ENCODE data around the gene UCP3.

The UCP3 gene

DNA sequence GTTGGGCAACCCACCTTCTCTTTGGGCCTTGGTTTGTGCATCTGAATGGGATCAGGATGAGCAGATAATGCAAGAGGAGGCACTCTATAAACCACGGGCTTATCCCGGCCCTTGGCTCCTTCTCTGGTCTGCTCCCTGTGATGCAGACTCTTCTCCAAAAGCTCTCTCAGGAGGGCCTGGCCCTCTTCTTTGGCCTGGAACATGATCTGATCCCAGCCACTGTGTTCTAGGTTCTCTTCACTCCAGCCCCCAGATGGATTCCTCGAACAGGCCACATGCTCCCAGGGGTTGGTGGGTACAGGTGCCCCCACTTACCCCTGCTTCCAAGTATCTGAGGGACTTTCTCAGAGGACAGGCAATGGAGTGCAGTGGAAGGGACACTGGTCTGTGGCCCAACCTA is 8.7 kb upstream of the UCP3 start:
- H2AFZ ChIP-seq (ENCODE audit: low read depth, low read length): no peak overlapping the region
- H3K36me3 ChIP-seq (ENCODE audit: insufficient read depth, low read length): peaks cover 33% of the 10 kb centered on the region; the same call in 1 of the 2 replicates
- no peak overlapping the region for H3K4me2 ChIP-seq (ENCODE audit: insufficient read depth, low read length)
- H3K9me3 ChIP-seq (ENCODE audit: insufficient read depth, low read length, severe bottlenecking): no peaks in the 10 kb centered on the region
- H4K20me1 ChIP-seq (ENCODE audit: insufficient read depth, low read length): no peaks in the 10 kb centered on the region
- TF ChIP-seq, protein P1, sequence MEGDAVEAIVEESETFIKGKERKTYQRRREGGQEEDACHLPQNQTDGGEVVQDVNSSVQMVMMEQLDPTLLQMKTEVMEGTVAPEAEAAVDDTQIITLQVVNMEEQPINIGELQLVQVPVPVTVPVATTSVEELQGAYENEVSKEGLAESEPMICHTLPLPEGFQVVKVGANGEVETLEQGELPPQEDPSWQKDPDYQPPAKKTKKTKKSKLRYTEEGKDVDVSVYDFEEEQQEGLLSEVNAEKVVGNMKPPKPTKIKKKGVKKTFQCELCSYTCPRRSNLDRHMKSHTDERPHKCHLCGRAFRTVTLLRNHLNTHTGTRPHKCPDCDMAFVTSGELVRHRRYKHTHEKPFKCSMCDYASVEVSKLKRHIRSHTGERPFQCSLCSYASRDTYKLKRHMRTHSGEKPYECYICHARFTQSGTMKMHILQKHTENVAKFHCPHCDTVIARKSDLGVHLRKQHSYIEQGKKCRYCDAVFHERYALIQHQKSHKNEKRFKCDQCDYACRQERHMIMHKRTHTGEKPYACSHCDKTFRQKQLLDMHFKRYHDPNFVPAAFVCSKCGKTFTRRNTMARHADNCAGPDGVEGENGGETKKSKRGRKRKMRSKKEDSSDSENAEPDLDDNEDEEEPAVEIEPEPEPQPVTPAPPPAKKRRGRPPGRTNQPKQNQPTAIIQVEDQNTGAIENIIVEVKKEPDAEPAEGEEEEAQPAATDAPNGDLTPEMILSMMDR (IDR thresholded peaks at IDR 0.05; ENCODE audit: borderline replicate concordance, extremely low read depth, low read length, poor library complexity, severe bottlenecking): no peak
- TF ChIP-seq EZH2 (IDR thresholded peaks at IDR 0.05; ENCODE audit: borderline replicate concordance, low read depth, low read length, severe bottlenecking): no peak
- ATAC-seq (ENCODE audit: insufficient read depth, low read depth): no peak
- no peak overlapping the region for H3K4me3 ChIP-seq (ENCODE audit: low read depth in 1 of 2, low read length in 2 of 2)
- H3K27me3 ChIP-seq (ENCODE audit: insufficient read depth, low read length, poor library complexity): no peaks in the 10 kb centered on the region
- no peak overlapping the region for H3K9ac ChIP-seq (ENCODE audit: low read depth, low read length)
- no peak overlapping the region for H3K27ac ChIP-seq (ENCODE audit: low read length)
- DNase-seq: no peak
- H3K79me2 ChIP-seq (ENCODE audit: insufficient read depth, low read length): no peaks in the 10 kb centered on the region
- no peaks in the 10 kb centered on the region for H3K4me1 ChIP-seq (ENCODE audit: insufficient read depth, low read length)

DNA sequence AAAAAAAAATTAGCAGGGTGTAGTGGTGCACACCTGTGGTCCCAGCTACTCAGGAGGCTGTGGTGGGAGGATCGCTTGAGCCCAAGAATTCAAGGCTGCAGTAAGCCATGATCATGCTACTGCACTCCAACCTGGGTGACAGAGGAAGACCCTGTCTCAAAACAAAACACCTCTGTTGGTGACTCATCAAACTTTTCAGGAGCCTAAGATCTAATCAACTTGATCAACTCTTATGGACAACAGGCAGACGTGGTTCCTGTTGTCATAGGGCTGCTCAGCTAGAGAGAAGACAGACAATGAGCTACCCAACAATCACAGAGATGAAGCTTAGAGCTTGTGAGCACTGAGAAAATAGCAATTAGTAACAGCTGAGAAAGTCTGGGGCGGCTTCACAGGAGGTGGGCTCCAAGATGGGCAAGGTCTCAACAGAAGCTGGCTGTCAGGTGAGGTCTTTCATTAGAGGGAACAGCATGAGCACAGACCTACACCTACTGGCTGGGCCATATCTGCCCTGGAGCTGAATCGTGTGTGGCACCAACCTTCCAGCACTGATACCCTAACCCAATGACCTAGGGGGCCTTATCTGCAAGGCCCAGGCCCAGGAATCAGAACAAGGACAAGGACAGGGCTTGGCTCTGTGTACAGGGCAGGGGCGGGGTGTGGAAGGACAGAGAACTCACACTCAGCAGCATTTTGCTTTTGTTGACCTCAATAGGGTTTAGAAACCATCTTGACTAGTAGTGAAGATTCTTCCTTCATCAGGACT is 7.2 kb upstream of the UCP3 start:
- H3K4me2 ChIP-seq (ENCODE audit: insufficient read depth, low read length): no peak overlapping the region

DNA sequence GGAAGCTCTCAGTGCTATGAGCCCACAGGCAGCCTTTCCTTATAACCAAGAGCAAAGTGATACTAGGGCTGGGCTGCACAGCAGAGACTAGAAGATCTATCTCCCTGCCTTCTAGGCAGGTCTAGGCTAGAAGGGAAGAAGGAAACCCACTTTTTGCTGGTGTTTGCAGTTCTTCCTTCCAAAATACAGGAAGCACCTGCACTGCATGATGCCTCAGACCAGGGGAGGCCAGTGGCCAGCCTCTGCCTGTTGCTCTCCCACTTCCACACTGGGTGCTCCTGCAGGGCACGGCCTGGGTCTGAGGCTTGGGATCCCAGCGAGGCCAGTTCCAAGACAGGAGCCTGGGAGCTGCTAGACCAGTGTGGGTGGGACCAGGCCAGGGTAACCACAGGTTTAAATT is 6.0 kb upstream of the UCP3 start:
- H4K20me1 ChIP-seq (ENCODE audit: insufficient read depth, low read length): no peaks in the 10 kb centered on the region
- no peaks in the 10 kb centered on the region for H3K79me2 ChIP-seq (ENCODE audit: insufficient read depth, low read length)
- H3K27ac ChIP-seq (ENCODE audit: low read length): no peak overlapping the region
- H3K9me3 ChIP-seq (ENCODE audit: insufficient read depth, low read length, severe bottlenecking): no peaks in the 10 kb centered on the region
- H3K9ac ChIP-seq (ENCODE audit: low read depth, low read length): no peak overlapping the region
- ATAC-seq (ENCODE audit: insufficient read depth, low read depth) (peak; percentile 18; the same call in 1 of the 3 replicates), DNase-seq (no peak)
- no peak for TF ChIP-seq EZH2 (IDR thresholded peaks at IDR 0.05; ENCODE audit: borderline replicate concordance, low read depth, low read length, severe bottlenecking)
- TF ChIP-seq, protein P1 (IDR thresholded peaks at IDR 0.05; ENCODE audit: borderline replicate concordance, extremely low read depth, low read length, poor library complexity, severe bottlenecking): no peak
- H3K36me3 ChIP-seq (ENCODE audit: insufficient read depth, low read length): peaks cover 42% of the 10 kb centered on the region
- H3K27me3 ChIP-seq (ENCODE audit: insufficient read depth, low read length, poor library complexity): no peaks in the 10 kb centered on the region
- no peaks in the 10 kb centered on the region; the same call in 1 of the 2 replicates for H3K4me1 ChIP-seq (ENCODE audit: insufficient read depth, low read length)
- H3K4me3 ChIP-seq (ENCODE audit: low read depth in 1 of 2, low read length in 2 of 2): no peak overlapping the region
- H2AFZ ChIP-seq (ENCODE audit: low read depth, low read length): no peak overlapping the region
- H3K4me2 ChIP-seq (ENCODE audit: insufficient read depth, low read length): no peak overlapping the region

More for the DNA sequence above, 7.2 kb upstream of the UCP3 start:
- TF ChIP-seq EZH2 (IDR thresholded peaks at IDR 0.05; ENCODE audit: borderline replicate concordance, low read depth, low read length, severe bottlenecking): no peak
- TF ChIP-seq, protein P1 (IDR thresholded peaks at IDR 0.05; ENCODE audit: borderline replicate concordance, extremely low read depth, low read length, poor library complexity, severe bottlenecking): no peak
- no peaks in the 10 kb centered on the region for H3K27me3 ChIP-seq (ENCODE audit: insufficient read depth, low read length, poor library complexity)
- H3K36me3 ChIP-seq (ENCODE audit: insufficient read depth, low read length): peaks cover 45% of the 10 kb centered on the region
- no peak overlapping the region for H2AFZ ChIP-seq (ENCODE audit: low read depth, low read length)
- H3K9me3 ChIP-seq (ENCODE audit: insufficient read depth, low read length, severe bottlenecking): no peaks in the 10 kb centered on the region
- H3K27ac ChIP-seq (ENCODE audit: low read length): no peak overlapping the region
- no peak for DNase-seq
- H3K4me1 ChIP-seq (ENCODE audit: insufficient read depth, low read length): no peaks in the 10 kb centered on the region; the same call in 1 of the 2 replicates
- no peaks in the 10 kb centered on the region for H4K20me1 ChIP-seq (ENCODE audit: insufficient read depth, low read length)
- H3K79me2 ChIP-seq (ENCODE audit: insufficient read depth, low read length): no peaks in the 10 kb centered on the region
- no peak for ATAC-seq (ENCODE audit: insufficient read depth, low read depth)
- no peak overlapping the region for H3K4me3 ChIP-seq (ENCODE audit: low read depth in 1 of 2, low read length in 2 of 2)
- H3K9ac ChIP-seq (ENCODE audit: low read depth, low read length): no peak overlapping the region
